ENCODE results near the gene ZMYND10.
A peak's percentile ranks its signal among the peaks of the same experiment; 100 is the strongest.

The ZMYND10 gene

DNA sequence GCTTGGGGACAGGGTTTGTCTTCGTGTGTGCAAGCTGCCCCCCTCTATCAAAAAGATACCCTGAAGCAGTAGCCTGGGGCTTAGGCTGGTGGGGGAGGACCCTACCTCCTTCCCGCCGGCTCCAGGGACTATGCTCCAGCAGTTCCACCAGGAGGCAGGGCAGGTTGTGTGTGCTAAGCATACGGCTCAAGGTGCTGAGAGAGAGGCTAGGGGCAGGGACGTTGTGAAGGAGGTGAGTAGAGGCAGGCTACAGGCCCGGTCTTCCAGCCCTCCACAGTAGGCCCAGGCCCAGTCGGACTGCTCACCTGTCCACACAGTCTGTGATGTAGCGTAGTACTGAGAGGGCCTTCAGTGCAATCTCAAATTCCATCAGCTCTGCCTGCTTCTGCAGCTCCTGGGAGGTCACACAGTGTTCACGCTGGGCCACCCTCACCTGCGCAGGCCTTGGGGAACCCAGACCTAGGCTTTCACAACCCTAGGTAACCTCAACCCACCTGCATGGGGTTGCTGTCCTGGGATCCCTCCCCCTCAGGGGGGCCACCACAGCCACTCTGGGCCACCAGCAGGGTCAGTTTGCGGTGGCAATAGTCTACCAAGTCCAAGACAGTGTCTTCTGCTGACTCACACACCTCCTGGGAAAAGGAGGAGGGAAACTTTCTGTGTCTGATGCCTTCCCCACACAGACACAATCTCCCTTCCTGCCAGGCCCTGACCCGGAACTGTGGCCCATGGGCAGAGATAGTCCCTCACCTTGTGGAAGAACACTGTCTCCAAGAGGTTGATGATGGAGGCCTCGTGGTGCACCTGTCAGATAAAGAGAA is 2.5 kb downstream of the ZMYND10 start:
- Histone ChIP-seq H3K9ac (no peak overlapping the region), H3K27me3 (ENCODE audit: control insufficient read depth, insufficient read depth, low read length) (no peaks in the 10 kb centered on the region), H3K4me3 (ENCODE audit: low read depth, low read length) (no peak overlapping the region), H3K27ac (peak overlapping the region; percentile 49), H3K4me2 (ENCODE audit: low read length) (no peak overlapping the region), H3K9me3 (ENCODE audit: control insufficient read depth, low read length) (no peaks in the 10 kb centered on the region), H3K4me1 (peaks cover 22% of the 10 kb centered on the region), H3K79me2 (no peaks in the 10 kb centered on the region), H3K36me3 (ENCODE audit: control insufficient read depth, insufficient read depth, low read length) (no peaks in the 10 kb centered on the region), H2AFZ (peak overlapping the region; percentile 63)
- TF ChIP-seq, protein P1, sequence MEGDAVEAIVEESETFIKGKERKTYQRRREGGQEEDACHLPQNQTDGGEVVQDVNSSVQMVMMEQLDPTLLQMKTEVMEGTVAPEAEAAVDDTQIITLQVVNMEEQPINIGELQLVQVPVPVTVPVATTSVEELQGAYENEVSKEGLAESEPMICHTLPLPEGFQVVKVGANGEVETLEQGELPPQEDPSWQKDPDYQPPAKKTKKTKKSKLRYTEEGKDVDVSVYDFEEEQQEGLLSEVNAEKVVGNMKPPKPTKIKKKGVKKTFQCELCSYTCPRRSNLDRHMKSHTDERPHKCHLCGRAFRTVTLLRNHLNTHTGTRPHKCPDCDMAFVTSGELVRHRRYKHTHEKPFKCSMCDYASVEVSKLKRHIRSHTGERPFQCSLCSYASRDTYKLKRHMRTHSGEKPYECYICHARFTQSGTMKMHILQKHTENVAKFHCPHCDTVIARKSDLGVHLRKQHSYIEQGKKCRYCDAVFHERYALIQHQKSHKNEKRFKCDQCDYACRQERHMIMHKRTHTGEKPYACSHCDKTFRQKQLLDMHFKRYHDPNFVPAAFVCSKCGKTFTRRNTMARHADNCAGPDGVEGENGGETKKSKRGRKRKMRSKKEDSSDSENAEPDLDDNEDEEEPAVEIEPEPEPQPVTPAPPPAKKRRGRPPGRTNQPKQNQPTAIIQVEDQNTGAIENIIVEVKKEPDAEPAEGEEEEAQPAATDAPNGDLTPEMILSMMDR (IDR thresholded peaks at IDR 0.05): no peak

DNA sequence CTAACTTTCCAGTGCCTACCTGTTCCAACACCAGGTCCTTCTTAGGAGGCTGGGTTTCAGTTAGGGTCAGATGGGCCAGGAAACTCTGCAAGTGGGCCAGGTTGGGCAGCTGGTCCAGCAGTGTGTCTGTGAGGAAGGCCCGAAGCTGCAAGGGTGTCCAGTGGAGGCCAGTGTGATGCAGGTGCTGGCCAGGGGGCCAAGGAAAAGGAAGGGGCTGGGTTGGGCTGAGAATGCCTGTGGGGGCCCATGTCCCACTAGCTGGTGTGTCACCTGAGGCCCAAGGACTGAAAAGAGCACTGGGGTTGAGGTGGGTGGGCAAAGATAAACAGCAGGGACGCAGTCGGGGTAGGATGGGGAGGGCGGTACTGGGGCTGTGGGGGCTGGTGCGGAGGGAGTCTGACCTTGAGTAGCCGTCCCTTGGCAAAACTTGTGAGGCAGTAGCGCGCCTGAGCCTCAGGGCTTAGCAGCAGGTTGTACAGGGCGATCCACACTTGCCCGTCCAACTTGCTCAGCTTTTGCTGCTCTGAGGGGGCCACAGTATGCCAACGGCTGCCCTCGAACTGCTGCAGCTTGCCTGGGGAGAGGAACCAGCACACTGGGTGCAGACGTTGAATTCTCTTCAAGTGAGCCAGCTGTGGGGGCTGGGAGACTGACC is 3.4 kb downstream of the ZMYND10 start:
- H3K27me3 ChIP-seq (ENCODE audit: control insufficient read depth, insufficient read depth, low read length): no peaks in the 10 kb centered on the region
- H3K9ac ChIP-seq: no peak overlapping the region
- TF ChIP-seq, protein P1 (IDR thresholded peaks at IDR 0.05): no peak
- no peak overlapping the region for H2AFZ ChIP-seq
- H3K4me1 ChIP-seq: peaks cover 22% of the 10 kb centered on the region
- H3K4me3 ChIP-seq (ENCODE audit: low read depth, low read length): no peak overlapping the region
- no peaks in the 10 kb centered on the region for H3K79me2 ChIP-seq
- no peak overlapping the region for H3K4me2 ChIP-seq (ENCODE audit: low read length)
- H3K36me3 ChIP-seq (ENCODE audit: control insufficient read depth, insufficient read depth, low read length): no peaks in the 10 kb centered on the region
- H3K27ac ChIP-seq: no peak overlapping the region
- H3K9me3 ChIP-seq (ENCODE audit: control insufficient read depth, low read length): no peaks in the 10 kb centered on the region

DNA sequence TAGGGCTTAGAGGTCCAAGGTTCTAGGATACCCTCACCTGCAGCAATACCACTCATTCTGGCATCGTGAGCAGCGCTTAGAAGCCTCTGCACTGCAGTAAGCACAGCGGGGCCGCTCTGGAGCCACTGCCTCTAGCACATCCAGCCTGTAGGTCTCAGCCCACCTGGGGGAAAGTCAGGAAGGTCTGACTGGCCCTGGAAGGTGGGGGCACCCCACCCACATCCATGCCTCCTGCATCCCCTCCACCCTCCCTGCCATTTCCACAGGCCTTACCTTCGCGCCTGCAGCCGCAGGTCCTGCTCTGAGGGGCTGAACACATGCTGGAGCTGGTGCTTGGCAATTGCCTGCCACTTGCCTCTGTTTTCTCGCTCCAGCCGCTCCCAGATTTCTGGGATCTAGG is 4.0 kb downstream of the ZMYND10 start:
- Histone ChIP-seq H3K79me2 (no peaks in the 10 kb centered on the region), H3K27me3 (ENCODE audit: control insufficient read depth, insufficient read depth, low read length) (no peaks in the 10 kb centered on the region), H3K4me2 (ENCODE audit: low read length) (no peak overlapping the region), H3K27ac (no peak overlapping the region), H3K4me3 (ENCODE audit: low read depth, low read length) (no peak overlapping the region), H2AFZ (no peak overlapping the region), H3K4me1 (peaks cover 22% of the 10 kb centered on the region), H3K9ac (no peak overlapping the region), H3K9me3 (ENCODE audit: control insufficient read depth, low read length) (no peaks in the 10 kb centered on the region), H3K36me3 (ENCODE audit: control insufficient read depth, insufficient read depth, low read length) (no peaks in the 10 kb centered on the region)
- TF ChIP-seq, protein P1 (IDR thresholded peaks at IDR 0.05): no peak

DNA sequence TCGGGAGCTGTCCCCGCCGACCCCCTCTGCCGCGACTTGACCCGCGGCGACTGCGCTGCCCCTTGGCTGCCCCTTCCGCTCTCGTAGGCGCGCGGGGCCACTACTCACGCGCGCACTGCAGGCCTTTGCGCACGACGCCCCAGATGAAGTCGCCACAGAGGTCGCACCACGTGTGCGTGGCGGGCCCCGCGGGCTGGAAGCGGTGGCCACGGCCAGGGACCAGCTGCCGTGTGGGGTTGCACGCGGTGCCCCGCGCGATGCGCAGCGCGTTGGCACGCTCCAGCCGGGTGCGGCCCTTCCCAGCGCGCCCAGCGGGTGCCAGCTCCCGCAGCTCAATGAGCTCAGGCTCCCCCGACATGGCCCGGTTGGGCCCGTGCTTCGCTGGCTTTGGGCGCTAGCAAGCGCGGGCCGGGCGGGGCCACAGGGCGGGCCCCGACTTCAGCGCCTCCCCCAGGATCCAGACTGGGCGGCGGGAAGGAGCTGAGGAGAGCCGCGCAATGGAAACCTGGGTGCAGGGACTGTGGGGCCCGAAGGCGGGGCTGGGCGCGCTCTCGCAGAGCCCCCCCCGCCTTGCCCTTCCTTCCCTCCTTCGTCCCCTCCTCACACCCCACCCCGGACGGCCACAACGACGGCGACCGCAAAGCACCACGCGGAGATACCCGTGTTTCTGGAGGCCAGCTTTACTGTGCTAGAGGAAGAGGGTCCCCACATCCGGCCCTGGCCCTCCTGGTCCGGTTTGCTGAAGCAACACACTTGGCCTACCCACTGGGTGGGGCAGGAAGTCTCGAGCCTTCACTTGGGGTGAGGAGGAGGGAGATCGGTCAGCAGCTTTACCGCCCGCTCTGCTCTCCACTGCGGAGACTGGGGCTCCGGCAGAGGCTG is 4.8 kb downstream of the ZMYND10 start, which contains the start of gene RASSF1:
Gene RASSF1 (minus strand): TSS at position 389 of the 882 bp plus-strand sequence. CDS start 31 bp downstream, at position 358.
- Histone ChIP-seq H3K4me2 (ENCODE audit: low read length) (peak within 1 kb of the TSS; percentile 41), H2AFZ (no peak within 1 kb of the TSS), H3K9ac (no peak within 1 kb of the TSS), H3K27me3 (ENCODE audit: control insufficient read depth, insufficient read depth, low read length) (no peaks in the 10 kb centered on the region), H3K36me3 (ENCODE audit: control insufficient read depth, insufficient read depth, low read length) (no peaks in the 10 kb centered on the region), H3K9me3 (ENCODE audit: control insufficient read depth, low read length) (no peaks in the 10 kb centered on the region), H3K4me3 (ENCODE audit: low read depth, low read length) (no peak within 1 kb of the TSS), H3K4me1 (peaks cover 24% of the 10 kb centered on the region), H3K27ac (no peak within 1 kb of the TSS), H3K79me2 (no peaks in the 10 kb centered on the region)
- TF ChIP-seq, protein P1 (IDR thresholded peaks at IDR 0.05): no peak
